Neuronal stem cell (in vitro differentiated cells): ENCODE measurements around the gene ECEL1.

Source experiments
- DNase-seq: peaks from one replicate; pipeline ENCODE4 v3.0.0-alpha.2; 2013; ENCODE audit warnings: low spot score
- H2AFZ ChIP-seq: one replicate; pipeline ENCODE4 v1.6.1; 2013; ENCODE audit warnings: mild to moderate bottlenecking, low read length, inconsistent platforms
- H2AK5ac ChIP-seq: 2 replicates; pipeline ENCODE4 v1.6.1; 2013; ENCODE audit warnings: low read depth, mild to moderate bottlenecking, inconsistent platforms, low read length, moderate library complexity, mixed read lengths
- H2BK120ac ChIP-seq: 2 replicates; pipeline ENCODE4 v1.6.1; 2013; ENCODE audit warnings: low read depth, mild to moderate bottlenecking, inconsistent platforms, low read length, moderate library complexity, mixed read lengths
- H2BK12ac ChIP-seq: one replicate; pipeline ENCODE4 v1.6.1; 2013; ENCODE audit warnings: low read length, inconsistent platforms
- H2BK15ac ChIP-seq: 2 replicates; pipeline ENCODE4 v1.6.1; 2013; ENCODE audit warnings: mild to moderate bottlenecking, low read length, inconsistent platforms, mixed read lengths
- H2BK5ac ChIP-seq: one replicate; pipeline ENCODE4 v1.6.1; 2013; ENCODE audit warnings: inconsistent platforms, mild to moderate bottlenecking, low read length, moderate library complexity
- H3K14ac ChIP-seq: one replicate; pipeline ENCODE4 v1.6.1; 2013; ENCODE audit warnings: low read length, inconsistent platforms
- H3K18ac ChIP-seq: 2 replicates; pipeline ENCODE4 v1.6.1; 2013; ENCODE audit warnings: low read length, inconsistent platforms
- H3K23ac ChIP-seq: 2 replicates; pipeline ENCODE4 v1.6.1; 2013; ENCODE audit warnings: low read depth, mild to moderate bottlenecking, mixed read lengths, low read length, inconsistent platforms; ENCODE audit not compliant: poor library complexity
- H3K27ac ChIP-seq: replicated peaks from 3 replicates; pipeline ENCODE4 v1.5.1; 2013; ENCODE audit warnings: low read length, inconsistent platforms
- H3K27me3 ChIP-seq, 3 experiments: 2 replicates each; pipeline ENCODE4 v1.6.1; 2013; ENCODE audit warnings: low read length in 3 of 3, mild to moderate bottlenecking in 2 of 3, inconsistent platforms in 1 of 3, low read depth in 1 of 3, mixed read lengths in 1 of 3, moderate library complexity in 1 of 3; ENCODE audit not compliant: control insufficient read depth in 3 of 3, insufficient read depth in 3 of 3
- H3K36me3 ChIP-seq, 2 donors: replicated peaks in 1 of 2; 2 replicates each; pipeline ENCODE4 v1.6.1; 2013; ENCODE audit warnings: low read length in 2 of 2; ENCODE audit not compliant: control insufficient read depth in 2 of 2, insufficient read depth in 2 of 2
- H3K4ac ChIP-seq: 2 replicates; pipeline ENCODE4 v1.6.1; 2013; ENCODE audit warnings: inconsistent platforms, mild to moderate bottlenecking, low read length, moderate library complexity
- H3K4me1 ChIP-seq, 2 donors: 1 replicate in 1 of 2; 2 replicates in 1 of 2; pipeline ENCODE4 v1.6.1; 2013; ENCODE audit warnings: low read length in 2 of 2, low read depth in 1 of 2; ENCODE audit not compliant: control insufficient read depth in 2 of 2, insufficient read depth in 1 of 2
- H3K4me2 ChIP-seq: one replicate; pipeline ENCODE4 v1.6.1; 2013; ENCODE audit warnings: mild to moderate bottlenecking, low read length, inconsistent platforms; ENCODE audit not compliant: insufficient read depth, poor library complexity, severe bottlenecking
- H3K4me3 ChIP-seq, 2 donors: 2 replicates each; pipeline ENCODE4 v1.5.1; 2013; ENCODE audit warnings: low read length in 2 of 2, mild to moderate bottlenecking in 2 of 2, inconsistent platforms in 1 of 2, moderate library complexity in 1 of 2
- H3K79me1 ChIP-seq: one replicate; pipeline ENCODE4 v1.6.1; 2013; ENCODE audit warnings: low read depth, mild to moderate bottlenecking, inconsistent platforms, low read length, moderate library complexity
- H3K9ac ChIP-seq: one replicate; pipeline ENCODE4 v1.6.1; 2013; ENCODE audit warnings: mild to moderate bottlenecking, low read depth, low read length, inconsistent platforms; ENCODE audit not compliant: poor library complexity
- H3K9me3 ChIP-seq, 2 donors: replicated peaks in 1 of 2; 2 replicates each; pipeline versions ENCODE3 to v1.6.1; 2013; ENCODE audit warnings: low read length in 2 of 2, mild to moderate bottlenecking in 2 of 2, inconsistent platforms in 1 of 2, low read depth in 1 of 2, mixed read lengths in 1 of 2, moderate library complexity in 1 of 2; ENCODE audit not compliant: control insufficient read depth in 2 of 2, insufficient read depth in 1 of 2
- H4K8ac ChIP-seq: one replicate; pipeline ENCODE4 v1.6.1; 2013; ENCODE audit warnings: low read depth, mild to moderate bottlenecking, inconsistent platforms, low read length, moderate library complexity
- H4K91ac ChIP-seq: one replicate; pipeline ENCODE4 v1.6.1; 2013; ENCODE audit warnings: low read length, low read depth, mild to moderate bottlenecking, inconsistent platforms; ENCODE audit not compliant: poor library complexity
- WGBS, 2 donors: extraction: QIAGEN DNeasy Blood & Tissue Kit; methylation state at CpG; one replicate each; pipeline ENCODE4 v1.1.7; 2013; ENCODE audit warnings: missing lambda C conversion rate in 2 of 2, mixed read lengths in 1 of 2; ENCODE audit not compliant: insufficient read length in 2 of 2, insufficient replicate concordance in 1 of 2; ENCODE audit errors: extremely low coverage in 2 of 2; 5-methylcytosine and 5-hydroxymethylcytosine counted together

Gene ECEL1

GRCh38 chr2:232488721-232489300, 1.2 kb upstream of the ECEL1 start:
- H4K91ac ChIP-seq: no peak overlapping the region
- no peak overlapping the region for H3K9ac ChIP-seq
- H3K18ac ChIP-seq: peak overlapping the region; percentile 39
- H3K79me1 ChIP-seq: peaks cover 8% of the 10 kb centered on the region
- H3K4me3 ChIP-seq: no peak overlapping the region
- H3K36me3 ChIP-seq: peaks cover 0 to 2% of the 10 kb centered on the region in 2 donors
- H3K4me1 ChIP-seq: peaks cover 0 to 16% of the 10 kb centered on the region in 2 donors
- no peak overlapping the region for H2AFZ ChIP-seq
- no peak overlapping the region for H2BK12ac ChIP-seq
- peaks cover 0 to 7% of the 10 kb centered on the region in 2 donors for H3K9me3 ChIP-seq
- no peak overlapping the region for H2BK5ac ChIP-seq
- H3K4ac ChIP-seq: no peak overlapping the region
- H2BK120ac ChIP-seq: no peak overlapping the region
- H2AK5ac ChIP-seq: peak overlapping the region; percentile 22
- no CpG with 5 or more reads among the region's 5 CpGs for WGBS, 2 donors
- DNase-seq: no peak
- H3K23ac ChIP-seq: no peak overlapping the region
- no peak overlapping the region for H3K14ac ChIP-seq
- H3K27ac ChIP-seq: no peak overlapping the region
- H4K8ac ChIP-seq: no peak overlapping the region
- H3K4me2 ChIP-seq: no peak overlapping the region
- peaks cover 26 to 97% (median 45%) of the 10 kb centered on the region in 3 experiments for H3K27me3 ChIP-seq
- H2BK15ac ChIP-seq: no peak overlapping the region

- peaks cover 0 to 13% of the 10 kb centered on the region in 2 donors for H3K4me1 ChIP-seq
- peak overlapping the region; percentile 83 for H3K4me2 ChIP-seq
- H2BK5ac ChIP-seq: no peak overlapping the region
- H3K14ac ChIP-seq: no peak overlapping the region
- peaks cover 0 to 2% of the 10 kb centered on the region in 2 donors for H3K36me3 ChIP-seq
- H4K91ac ChIP-seq: no peak overlapping the region
- H3K18ac ChIP-seq: peak overlapping the region; percentile 92
- no peak for DNase-seq
- H3K9ac ChIP-seq: no peak overlapping the region
- H2BK15ac ChIP-seq: no peak overlapping the region
- no peak overlapping the region for H2BK12ac ChIP-seq
- H3K27me3 ChIP-seq: peaks cover 26 to 97% (median 47%) of the 10 kb centered on the region in 3 experiments
- no peak overlapping the region for H3K27ac ChIP-seq
- no peak overlapping the region for H3K23ac ChIP-seq
- no peak overlapping the region for H2AK5ac ChIP-seq
- peak overlapping the region; percentile 29 for H2AFZ ChIP-seq
- peaks cover 0 to 7% of the 10 kb centered on the region in 2 donors for H3K9me3 ChIP-seq
- H3K4me3 ChIP-seq: peak overlapping the region in 1 of 2 donors; percentile 78
- H4K8ac ChIP-seq: no peak overlapping the region
- peaks cover 8% of the 10 kb centered on the region for H3K79me1 ChIP-seq
- no CpG with 5 or more reads among the region's 16 CpGs for WGBS, 2 donors
- no peak overlapping the region for H2BK120ac ChIP-seq
- H3K4ac ChIP-seq: no peak overlapping the region
Observed at GRCh38 chr2:232488097-232488711, 570 bp upstream of the ECEL1 start.

- peak overlapping the region; percentile 71 for H3K23ac ChIP-seq
- H4K8ac ChIP-seq: peak overlapping the region; percentile 9
- H3K79me1 ChIP-seq: peaks cover 8% of the 10 kb centered on the region
- H3K4ac ChIP-seq: no peak overlapping the region
- H4K91ac ChIP-seq: no peak overlapping the region
- peak overlapping the region; percentile 82 for H2BK12ac ChIP-seq
- DNase-seq: no peak
- peaks cover 0 to 12% of the 10 kb centered on the region in 2 donors for H3K4me1 ChIP-seq
- H3K4me2 ChIP-seq: peak overlapping the region; percentile 83
- peaks cover 0 to 7% of the 10 kb centered on the region in 2 donors for H3K9me3 ChIP-seq
- no peak overlapping the region for H2BK15ac ChIP-seq
- H3K27me3 ChIP-seq: peaks cover 26 to 97% (median 47%) of the 10 kb centered on the region in 3 experiments
- H3K9ac ChIP-seq: peak overlapping the region; percentile 76
- H2BK120ac ChIP-seq: peak overlapping the region; percentile 95
- H3K36me3 ChIP-seq: peaks cover 0 to 2% of the 10 kb centered on the region in 2 donors
- WGBS, 2 donors: no CpG with 5 or more reads among the region's 74 CpGs
- H3K18ac ChIP-seq: peak overlapping the region; percentile 84
- no peak overlapping the region for H3K14ac ChIP-seq
- peak overlapping the region; percentile 87 for H2AFZ ChIP-seq
- peak overlapping the region; percentile 24 to 78 for H3K4me3 ChIP-seq
- no peak overlapping the region for H2BK5ac ChIP-seq
- peak overlapping the region; percentile 91 for H2AK5ac ChIP-seq
- H3K27ac ChIP-seq: no peak overlapping the region
Observed at GRCh38 chr2:232486558-232487384, 863 bp downstream of the ECEL1 start.
